Left cardiac atrium (tissue), 4 donors: ENCODE data around the gene FGFR2. TPM values are rescaled to one million over a fixed set of nuclear protein-coding genes. Genes with fewer than 3 reads are reported as not detected.
A peak's percentile ranks its signal among the peaks of the same experiment; 100 is the strongest.

Source experiments
- ATAC-seq, 2 donors: fragments of 200-7000 bp; cut with Tn5 transposase; one replicate each; pipeline ENCODE4 v1.9.1; 2020; ENCODE audit warnings: mild to moderate bottlenecking in 2 of 2, moderate library complexity in 2 of 2
- DNase-seq: peaks from one replicate; pipeline ENCODE4 v3.0.0-alpha.2; 2020
- intact Hi-C, 2 donors: fragments of 100-400 bp; cut with DNase I; formaldehyde crosslinking; loops; one replicate each; pipeline versions ENCODE4 v1.14.1 to v1.15.1; 2022 to 2023
- total RNA-seq, 2 donors: library from RNA; stranded (reverse); fragmentation: NEBNext Ultra II Directional; extraction: Animal tissue kit (Norgen Biotek cat#: 25700); gene quantifications; one replicate each; pipeline ENCODE4 v1.2.1, GENCODE V29; 2021
- donor health status: DM: no; HTN: yes; CAD: no.
- donor health status: DM: no; HTN: yes; CAD: no; lungs with severe emphysema.
- donor health status: DM: yes; HTN: yes; CAD: no.
- donor health status: Dilated cardiomyopathy.

The FGFR2 gene
- total RNA-seq, 2 donors from 2014 or later = 6.1 to 24.4 TPM

DNA sequence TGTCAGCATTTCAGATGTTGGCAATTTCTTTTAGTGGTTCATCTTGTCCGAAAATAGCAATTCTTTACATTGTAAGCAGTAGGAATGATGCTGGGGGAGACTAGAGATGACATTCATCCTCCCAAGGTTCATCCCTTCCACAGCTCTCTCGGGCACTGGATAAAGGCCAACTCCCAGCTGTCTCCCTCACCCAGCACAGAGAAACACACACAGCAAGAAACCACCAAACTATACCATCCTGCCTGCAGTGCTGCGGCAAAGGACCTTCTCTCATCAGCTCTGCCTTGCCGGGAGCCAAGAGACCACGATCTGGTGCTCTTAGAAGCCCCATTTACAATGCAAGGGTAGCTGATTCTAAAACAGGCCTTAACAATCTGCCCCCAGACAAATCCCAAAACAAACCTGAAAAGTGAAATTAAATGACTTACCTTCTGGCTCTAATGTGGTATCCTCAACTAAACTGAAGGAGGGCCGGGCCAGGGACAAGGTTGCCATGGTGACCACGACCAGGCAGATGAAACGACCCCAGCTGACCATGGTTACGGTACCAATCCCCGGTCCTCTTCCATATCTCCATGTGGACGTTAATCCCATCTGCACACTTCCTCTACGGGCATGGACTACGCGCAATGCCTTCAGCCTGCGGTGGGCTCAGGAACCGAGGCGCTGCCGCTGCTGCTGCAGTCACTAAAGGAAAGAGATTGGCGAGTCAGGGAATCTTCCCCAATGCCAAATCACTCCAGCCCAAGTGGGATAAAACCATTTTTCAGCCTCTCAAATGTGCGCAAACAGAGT, 4.8 kb downstream of the FGFR2 start:
- DNase-seq (no peak), ATAC-seq (no peak)
- intact Hi-C loops = no loop called here

- intact Hi-C loops = no loop called here
- ATAC-seq (no peak), DNase-seq (no peak)
Measured at GRCh38 chr10:121592155-121592890, 5.9 kb downstream of the FGFR2 start.

GRCh38 chr10:121591186-121591585, 7.1 kb downstream of the FGFR2 start:
- DNase-seq = no peak
- intact Hi-C loops = no loop called here
- ATAC-seq = no peak

DNA sequence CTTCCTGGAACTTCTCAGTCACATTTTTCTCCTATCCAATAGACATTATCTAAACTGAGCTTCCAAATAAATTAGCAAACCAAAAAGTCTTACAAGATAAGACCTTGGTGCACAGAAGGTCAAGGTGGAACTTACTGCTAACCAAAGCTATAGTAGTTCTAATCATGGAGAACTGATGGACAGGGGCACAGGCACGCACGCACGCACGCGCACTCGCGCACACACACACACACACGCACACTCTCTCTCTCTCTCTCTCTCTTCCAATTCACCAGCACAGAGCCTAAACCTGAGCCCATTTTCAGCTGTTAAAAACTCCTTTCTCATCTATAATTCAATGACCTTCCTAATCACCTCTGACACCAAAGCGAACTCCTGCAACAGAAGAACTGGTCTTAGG, 7.5 kb downstream of the FGFR2 start:
- intact Hi-C loops = no loop called here
- no peak for DNase-seq
- no peak for ATAC-seq

- no peak for ATAC-seq
- intact Hi-C loops = no loop called here
Measured at GRCh38 chr10:121589553-121589952, 8.7 kb downstream of the FGFR2 start.

DNA sequence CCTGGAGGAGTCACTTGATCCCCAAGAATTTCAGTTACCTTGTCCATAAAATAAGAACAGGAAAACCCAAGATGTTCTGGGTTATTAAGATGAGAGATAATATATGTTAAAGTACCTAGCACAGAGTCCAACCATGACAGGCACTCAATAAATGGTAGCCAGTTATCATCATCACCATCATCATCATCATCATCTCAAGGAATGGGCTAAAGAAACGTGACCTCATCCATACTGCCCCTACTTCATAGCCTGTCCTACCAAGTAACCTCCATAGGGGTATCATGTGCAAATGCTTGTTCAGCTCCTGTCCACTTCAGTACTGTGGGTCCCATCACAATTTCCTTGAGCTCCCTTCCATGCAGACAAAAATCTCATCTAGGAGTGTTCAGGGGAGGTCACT, 14.4 kb downstream of the FGFR2 start:
- ATAC-seq (no peak), DNase-seq (no peak)
- intact Hi-C loops = no loop called here

More at GRCh38 chr10:121589553-121589952, 8.7 kb downstream of the FGFR2 start:
- no peak for DNase-seq

DNA sequence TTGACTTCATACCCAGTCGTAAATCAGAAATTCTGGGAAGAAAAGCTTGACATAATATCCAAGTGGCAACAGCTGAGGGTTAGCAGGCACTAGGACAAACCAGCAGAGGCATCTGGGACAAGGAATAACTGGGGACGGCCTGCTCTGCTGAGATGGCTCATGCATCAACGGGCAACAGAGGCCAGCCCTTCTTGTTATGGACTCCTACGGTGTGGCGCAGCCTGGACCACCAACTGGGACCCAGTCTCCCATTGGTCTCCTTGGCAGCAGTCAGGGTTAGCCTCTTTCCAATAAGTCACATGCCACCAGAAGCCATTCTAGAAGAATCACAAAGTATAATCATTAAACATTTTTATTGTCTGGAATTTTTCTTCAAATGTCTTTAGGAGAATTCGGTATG, 15.0 kb downstream of the FGFR2 start:
- intact Hi-C loops = no loop called here
- ATAC-seq (no peak), DNase-seq (no peak)

DNA sequence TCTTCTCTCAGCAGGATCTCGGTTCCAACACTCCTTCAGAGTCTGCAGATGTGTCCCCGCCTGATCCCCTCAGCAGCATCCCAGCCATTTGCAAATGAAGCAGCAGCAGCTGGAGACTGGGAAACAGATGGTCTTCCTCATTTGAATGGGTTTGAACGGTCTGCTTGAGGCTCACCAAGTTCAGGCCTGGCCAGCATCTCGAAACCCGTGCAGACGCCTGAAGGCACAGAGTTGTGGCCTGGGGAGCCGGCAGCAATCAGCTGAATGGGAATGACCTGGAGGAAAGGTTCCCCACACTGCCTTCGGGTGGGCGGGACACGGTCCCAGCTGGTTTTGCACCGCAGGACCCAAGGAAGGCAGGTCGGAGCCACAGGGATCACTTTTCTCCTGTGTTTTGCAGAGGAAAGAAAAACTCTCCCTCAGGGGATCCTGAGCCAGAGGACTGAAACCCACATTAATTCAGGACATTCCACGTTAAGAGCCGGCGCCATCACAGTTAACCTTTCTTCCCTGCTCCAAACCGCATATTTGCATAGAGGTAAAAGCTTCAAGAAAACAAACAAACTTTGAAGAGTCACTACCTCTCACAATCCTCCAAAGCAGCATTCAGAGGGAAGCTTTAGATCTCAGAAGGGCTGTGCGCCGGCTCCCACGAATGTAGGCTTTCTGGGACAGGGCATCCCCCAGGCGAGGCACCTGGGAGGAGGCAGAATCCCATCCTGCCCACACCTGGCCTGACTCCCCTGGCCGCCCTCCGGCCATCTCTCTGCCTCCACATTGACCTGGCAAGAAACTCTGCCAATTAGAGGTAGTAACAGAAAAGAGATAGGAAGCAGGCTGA, 17.7 kb downstream of the FGFR2 start:
- ATAC-seq (no peak), DNase-seq (no peak)
- intact Hi-C loops = no loop called here

DNA sequence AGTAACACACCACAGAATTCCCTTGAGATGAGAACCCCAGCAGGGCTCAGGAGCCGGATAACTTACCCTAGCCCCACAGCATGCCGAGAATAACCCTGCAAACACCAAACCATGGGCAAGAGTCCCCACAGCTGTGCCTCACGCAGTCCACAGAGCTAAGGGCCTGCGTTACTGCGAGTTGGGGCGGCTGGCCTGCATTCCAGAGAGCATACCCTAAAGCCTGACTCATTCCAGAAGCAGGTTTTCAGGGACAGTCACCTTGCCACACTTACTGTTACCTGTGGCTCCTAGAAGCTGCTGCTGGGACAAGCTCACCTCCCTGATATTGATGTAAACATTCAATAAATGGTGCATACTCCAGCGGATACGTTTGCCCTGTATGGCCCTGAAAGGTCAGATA, 18.6 kb downstream of the FGFR2 start:
- DNase-seq = no peak
- no peak for ATAC-seq
- intact Hi-C loops = no loop called here

- DNase-seq (no peak), ATAC-seq (peak in 1 of 2 donors; percentile 30)
- intact Hi-C loops = no loop called here
Measured at GRCh38 chr10:121578965-121579364, 19.3 kb downstream of the FGFR2 start.

GRCh38 chr10:121578298-121578697, 19.9 kb downstream of the FGFR2 start:
- DNase-seq = no peak
- ATAC-seq = no peak
- intact Hi-C loops = no loop called here

- no peak for ATAC-seq
- intact Hi-C loops = no loop called here
- DNase-seq = no peak
Measured at GRCh38 chr10:121577568-121577967, 20.7 kb downstream of the FGFR2 start.

- ATAC-seq = no peak
- DNase-seq = no peak
- intact Hi-C loops = no loop called here
Measured at GRCh38 chr10:121576139-121576538, 22.1 kb downstream of the FGFR2 start.

GRCh38 chr10:121574519-121575166, 23.6 kb downstream of the FGFR2 start:
- DNase-seq (no peak), ATAC-seq (no peak)
- intact Hi-C loops = no loop called here

- DNase-seq = no peak
- intact Hi-C loops = no loop called here
- no peak for ATAC-seq
Measured at GRCh38 chr10:121573538-121573941, 24.7 kb downstream of the FGFR2 start.

- DNase-seq (no peak), ATAC-seq (no peak)
- intact Hi-C loops = no loop called here
Measured at GRCh38 chr10:121572859-121573537, 25.2 kb downstream of the FGFR2 start.

DNA sequence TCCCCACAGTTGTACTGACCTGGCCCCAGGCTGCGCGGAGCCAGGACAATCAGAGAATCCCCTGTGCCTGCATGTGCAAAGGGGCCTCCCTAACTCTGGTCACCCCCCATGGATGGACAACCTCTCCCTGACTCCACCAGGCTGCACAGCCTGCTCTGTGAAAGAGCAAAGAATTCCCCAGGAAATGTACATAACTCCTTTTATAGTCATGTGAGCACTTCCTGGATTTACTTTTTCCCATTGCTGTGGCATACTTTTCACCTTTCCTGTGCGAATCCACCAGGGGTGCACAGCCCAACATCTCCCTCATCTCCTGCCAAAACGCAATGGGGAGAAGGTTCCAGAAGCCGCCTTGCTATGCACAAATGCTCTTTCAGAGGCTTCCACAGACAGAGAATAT, 27.9 kb downstream of the FGFR2 start:
- intact Hi-C loops = no loop called here
- ATAC-seq (no peak), DNase-seq (no peak)

DNA sequence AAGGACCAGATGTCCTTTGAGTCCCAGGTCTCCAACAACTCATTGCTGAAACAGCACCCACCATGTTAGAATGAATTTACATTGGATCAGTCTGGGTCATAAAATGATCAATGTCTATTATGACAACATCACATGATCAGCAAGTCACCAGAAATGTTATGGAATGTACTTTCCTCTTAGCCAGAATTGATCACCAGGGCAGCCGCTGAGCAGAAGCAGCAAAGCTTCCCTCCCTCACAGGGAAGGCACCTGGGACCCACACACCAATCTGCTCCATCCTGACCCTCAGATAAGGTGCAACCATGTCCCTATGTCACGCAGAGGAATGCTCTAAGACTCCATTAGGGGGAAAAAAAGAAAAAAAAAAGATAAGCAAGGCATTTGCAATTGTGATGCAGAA, 30.0 kb downstream of the FGFR2 start:
- no peak for DNase-seq
- no peak for ATAC-seq
- intact Hi-C loops = no loop called here

DNA sequence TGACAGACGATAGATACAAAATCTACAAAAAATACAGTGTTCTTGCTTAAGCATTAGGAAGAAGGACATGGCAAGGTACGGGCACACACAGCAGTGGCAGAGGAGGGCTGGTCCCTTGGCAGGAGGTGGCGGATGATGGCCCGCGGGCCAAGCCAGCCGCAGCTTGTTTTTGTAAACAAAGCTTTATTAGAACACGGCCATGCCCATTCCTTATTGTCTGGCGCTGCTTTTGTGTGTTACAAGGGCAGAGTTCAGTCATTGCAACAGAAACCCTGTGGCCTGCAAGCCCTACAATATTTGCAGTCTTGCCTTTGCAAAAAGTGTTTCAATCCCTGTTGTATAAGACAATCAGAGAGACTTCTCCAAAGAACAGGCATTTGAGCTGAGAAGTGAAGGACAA, 30.7 kb downstream of the FGFR2 start:
- ATAC-seq = no peak
- no peak for DNase-seq
- intact Hi-C loops = no loop called here
